Activated B cell treated with CpG ODN at 0.5 μM for 24 hours (primary cell): ENCODE results near the gene SFXN1. TPM values are rescaled to one million over a fixed set of nuclear protein-coding genes. Genes with fewer than 3 reads are reported as not detected.

Experiments used
- ATAC-seq: fragments of 200-7000 bp; cut with Tn5 transposase; one replicate; pipeline ENCODE4 v1.10.0; 2021; ENCODE audit warnings: low read depth, mild to moderate bottlenecking, moderate library complexity
- CTCF ChIA-PET: fragments of 350-600 bp; sonication (Branson Sonifier 250); formaldehyde crosslinking; loops from one replicate; lab custom pipeline; 2021; ENCODE audit warnings: antibody characterized with exemption; lab: Charles Lee
- POLR2A ChIA-PET: fragments of 350-600 bp; sonication (Branson Sonifier 250); formaldehyde crosslinking; loops from one replicate; lab custom pipeline; 2021; ENCODE audit warnings: antibody characterized with exemption; lab: Charles Lee
- DNase-seq: peaks from one replicate; pipeline ENCODE4 v3.0.0; 2022
- H3K27ac Mint-ChIP-seq: one replicate; pipeline ENCODE4 v1.8.0; 2020; ENCODE audit warnings: mixed read lengths
- H3K27me3 Mint-ChIP-seq: one replicate; pipeline ENCODE4 v1.8.0; 2021; ENCODE audit warnings: mixed read lengths
- H3K36me3 Mint-ChIP-seq: one replicate; pipeline ENCODE4 v1.8.0; 2021; ENCODE audit warnings: low read depth, mixed read lengths
- H3K4me1 Mint-ChIP-seq: one replicate; pipeline ENCODE4 v1.8.0; 2021; ENCODE audit warnings: mixed read lengths
- H3K4me3 Mint-ChIP-seq: one replicate; pipeline ENCODE4 v1.8.0; 2020; ENCODE audit warnings: mild to moderate bottlenecking, mixed read lengths
- H3K9me3 Mint-ChIP-seq: one replicate; pipeline ENCODE4 v1.8.0; 2020; ENCODE audit warnings: mixed read lengths
- CTCF ChIP-seq: fragments of 200-600 bp; IDR thresholded peaks from one replicate; pipeline ENCODE4 v1.8.0; 2022; ENCODE audit warnings: antibody characterized with exemption, mild to moderate bottlenecking
- intact Hi-C: fragments of 100-400 bp; cut with micrococcal nuclease; formaldehyde crosslinking; loops from one replicate; pipeline ENCODE4 v1.15.1; 2024
- total RNA-seq: library from RNA; stranded (reverse); gene quantifications from 2 replicates; pipeline ENCODE4 v1.2.3, GENCODE V29; 2022

Gene SFXN1
- total RNA-seq, 1 donor from 2014 or later, result 46.9 TPM

- H3K36me3 Mint-ChIP-seq, result peaks cover 59% of the 10 kb centered on the region
- POLR2A ChIA-PET, result no interaction called here
- no peak for TF ChIP-seq CTCF
- no peak overlapping the region for H3K27ac Mint-ChIP-seq
- no peaks in the 10 kb centered on the region for H3K9me3 Mint-ChIP-seq
- DNase-seq, result no peak
- CTCF ChIA-PET, result no interaction called here
- no peak for ATAC-seq
- H3K4me1 Mint-ChIP-seq, result peaks cover 14% of the 10 kb centered on the region
- H3K4me3 Mint-ChIP-seq, result no peak overlapping the region
- no peaks in the 10 kb centered on the region for H3K27me3 Mint-ChIP-seq
- intact Hi-C loops, result no loop called here
These were observed 7.3 kb downstream of the SFXN1 start for GRCh38 chr5:175485631-175486030.

GRCh38 chr5:175487514-175488222 lies 9.3 kb downstream of the SFXN1 start:
- ChIA-PET CTCF (no interaction called here), POLR2A (no interaction called here)
- Mint-ChIP-seq H3K9me3 (no peaks in the 10 kb centered on the region), H3K27me3 (no peaks in the 10 kb centered on the region), H3K4me3 (no peak overlapping the region), H3K4me1 (peaks cover 4% of the 10 kb centered on the region), H3K27ac (no peak overlapping the region), H3K36me3 (peaks cover 62% of the 10 kb centered on the region)
- intact Hi-C loops, result no loop called here
- ATAC-seq (no peak), DNase-seq (no peak)
- no peak for TF ChIP-seq CTCF

- Mint-ChIP-seq H3K4me1 (peaks cover 4% of the 10 kb centered on the region), H3K27me3 (no peaks in the 10 kb centered on the region), H3K4me3 (no peak overlapping the region), H3K36me3 (peaks cover 62% of the 10 kb centered on the region), H3K9me3 (no peaks in the 10 kb centered on the region), H3K27ac (no peak overlapping the region)
- ChIA-PET POLR2A (no interaction called here), CTCF (interaction anchor here (1.1 kb wide), 1 partner anchor 239 kb away, joined by 3 read pairs; no protein-coding TSS in a partner anchor)
- intact Hi-C loops, result no loop called here
- ATAC-seq, result no peak
- DNase-seq, result no peak
- no peak for TF ChIP-seq CTCF
These were observed 11.5 kb downstream of the SFXN1 start for GRCh38 chr5:175489693-175490443.

- H3K27ac Mint-ChIP-seq, result no peak overlapping the region
- no peak for ATAC-seq
- no peaks in the 10 kb centered on the region for H3K27me3 Mint-ChIP-seq
- TF ChIP-seq CTCF, result no peak
- no peak overlapping the region for H3K4me3 Mint-ChIP-seq
- H3K4me1 Mint-ChIP-seq, result peaks cover 4% of the 10 kb centered on the region
- H3K9me3 Mint-ChIP-seq, result no peaks in the 10 kb centered on the region
- H3K36me3 Mint-ChIP-seq, result peaks cover 65% of the 10 kb centered on the region
- POLR2A ChIA-PET, result interaction anchor here (0.9 kb wide), 1 partner anchor 13 kb away, joined by 3 read pairs; the partner anchor contains the start of gene SFXN1
- CTCF ChIA-PET, result interaction anchor here (0.6 kb wide), 1 partner anchor 11 kb away, joined by 3 read pairs; no protein-coding TSS in a partner anchor
- DNase-seq, result no peak
- intact Hi-C loops, result no loop called here
These were observed 12.9 kb downstream of the SFXN1 start for GRCh38 chr5:175491223-175491622.

DNA sequence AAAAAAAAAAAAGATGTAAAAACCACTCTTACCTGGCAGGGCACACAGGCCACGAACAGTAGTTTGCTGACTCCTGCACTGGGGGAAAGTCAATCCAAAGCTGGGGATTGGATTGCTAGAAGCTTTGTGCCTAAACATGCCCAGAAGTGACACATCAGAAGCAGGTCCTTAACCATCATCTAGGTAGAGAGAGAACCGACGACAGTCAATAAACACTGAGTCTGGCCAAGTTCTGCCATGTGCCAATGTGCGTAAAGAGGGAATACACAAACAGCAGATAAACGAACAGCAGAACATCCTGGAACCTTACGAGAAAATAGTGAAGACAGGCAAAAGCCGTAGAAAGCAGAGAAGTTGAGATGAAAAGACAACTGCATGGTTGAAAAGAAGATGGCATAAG lies 14.9 kb downstream of the SFXN1 start:
- no peak for DNase-seq
- Mint-ChIP-seq H3K4me3 (no peak overlapping the region), H3K27ac (no peak overlapping the region), H3K4me1 (peaks cover 4% of the 10 kb centered on the region), H3K9me3 (no peaks in the 10 kb centered on the region), H3K27me3 (no peaks in the 10 kb centered on the region), H3K36me3 (peaks cover 60% of the 10 kb centered on the region)
- ChIA-PET POLR2A (interaction anchor here (0.6 kb wide), 1 partner anchor 47 kb away, joined by 3 read pairs; no protein-coding TSS in a partner anchor), CTCF (no interaction called here)
- ATAC-seq, result no peak
- TF ChIP-seq CTCF, result no peak
- intact Hi-C loops, result no loop called here
